GM08714 (cell line): Measurements from ENCODE around the gene SEPTIN5.

Experiments used
- H3K4me3 ChIP-seq: fragments of 200-500 bp; sonication (Bioruptor generic); 2 replicates; pipeline ENCODE4 v1.5.1; 2014; ENCODE audit warnings: mild to moderate bottlenecking, low read length, inconsistent platforms
- ZNF274 ChIP-seq: IDR thresholded peaks from 2 replicates; pipeline ENCODE4 v1.6.1; 2012; ENCODE audit warnings: mild to moderate bottlenecking, low read depth, low read length

SEPTIN5 gene

GRCh38 chr22:19728271-19728670 is 14.0 kb downstream of the SEPTIN5 start:
- TF ChIP-seq ZNF274, result no peak
- no peak overlapping the region for H3K4me3 ChIP-seq

GRCh38 chr22:19728836-19729235 is 14.5 kb downstream of the SEPTIN5 start:
- TF ChIP-seq ZNF274, result no peak
- H3K4me3 ChIP-seq, result no peak overlapping the region

DNA sequence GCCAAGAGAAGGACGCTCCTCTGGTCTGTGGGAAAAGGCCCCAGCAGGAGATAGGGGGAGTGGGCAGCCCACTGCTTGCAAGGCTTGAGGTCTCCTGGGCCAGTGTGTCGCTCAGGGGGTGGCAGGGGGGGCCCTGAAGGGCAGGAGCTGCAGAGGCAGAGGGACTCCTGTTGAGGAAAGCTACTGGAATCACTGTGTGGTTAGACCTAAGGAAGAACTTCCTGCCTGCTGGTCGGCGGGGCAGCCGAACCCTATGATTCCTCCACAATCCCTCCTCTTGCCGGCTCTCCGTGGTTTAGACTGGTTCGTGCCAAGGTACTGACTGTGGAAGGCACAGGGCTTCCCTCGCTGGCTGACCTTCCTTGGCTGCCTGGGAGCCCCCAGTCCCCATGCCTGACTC is 15.2 kb downstream of the SEPTIN5 start:
- no peak overlapping the region for H3K4me3 ChIP-seq
- TF ChIP-seq ZNF274, result no peak

- H3K4me3 ChIP-seq, result no peak overlapping the region
- no peak for TF ChIP-seq ZNF274
These were observed 15.9 kb downstream of the SEPTIN5 start for GRCh38 chr22:19730198-19730597.

DNA sequence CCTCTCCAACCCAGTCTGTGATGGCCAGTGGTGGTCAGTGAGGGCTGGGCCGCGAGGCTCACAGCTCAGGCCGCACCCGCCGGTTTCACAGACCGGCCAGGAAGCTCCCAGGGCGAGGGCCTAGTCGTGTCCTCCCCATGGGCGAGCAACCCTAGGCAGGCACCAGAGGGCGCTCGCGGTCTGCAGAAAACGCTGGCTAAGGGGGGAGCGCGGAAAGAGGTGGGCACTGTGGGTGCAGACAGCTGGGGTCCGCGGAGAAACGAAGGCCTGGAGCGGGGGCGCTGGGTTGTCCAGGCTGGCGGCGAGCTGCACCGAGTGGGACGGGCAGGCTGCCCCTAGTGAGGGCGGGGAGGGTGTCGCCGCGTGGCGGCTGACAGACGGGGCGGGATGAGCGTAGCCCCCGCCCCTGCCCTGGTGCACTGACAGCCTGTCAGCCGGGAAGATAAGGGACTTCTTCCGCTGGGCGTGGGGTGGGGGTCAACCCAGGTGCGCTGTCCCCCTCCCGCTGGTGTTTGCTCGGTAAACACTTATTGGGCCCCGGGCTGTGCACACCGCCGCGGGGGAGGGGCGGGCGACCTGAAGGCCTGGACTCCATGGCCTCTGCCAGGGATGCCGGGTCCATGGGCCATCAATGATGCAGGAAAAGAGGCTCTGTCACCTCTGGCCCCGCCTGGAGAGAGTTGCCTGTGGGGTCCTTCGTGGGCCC is 16.5 kb downstream of the SEPTIN5 start:
- TF ChIP-seq ZNF274, result no peak
- peak overlapping the region; percentile 14; the same call in 1 of the 2 replicates for H3K4me3 ChIP-seq

DNA sequence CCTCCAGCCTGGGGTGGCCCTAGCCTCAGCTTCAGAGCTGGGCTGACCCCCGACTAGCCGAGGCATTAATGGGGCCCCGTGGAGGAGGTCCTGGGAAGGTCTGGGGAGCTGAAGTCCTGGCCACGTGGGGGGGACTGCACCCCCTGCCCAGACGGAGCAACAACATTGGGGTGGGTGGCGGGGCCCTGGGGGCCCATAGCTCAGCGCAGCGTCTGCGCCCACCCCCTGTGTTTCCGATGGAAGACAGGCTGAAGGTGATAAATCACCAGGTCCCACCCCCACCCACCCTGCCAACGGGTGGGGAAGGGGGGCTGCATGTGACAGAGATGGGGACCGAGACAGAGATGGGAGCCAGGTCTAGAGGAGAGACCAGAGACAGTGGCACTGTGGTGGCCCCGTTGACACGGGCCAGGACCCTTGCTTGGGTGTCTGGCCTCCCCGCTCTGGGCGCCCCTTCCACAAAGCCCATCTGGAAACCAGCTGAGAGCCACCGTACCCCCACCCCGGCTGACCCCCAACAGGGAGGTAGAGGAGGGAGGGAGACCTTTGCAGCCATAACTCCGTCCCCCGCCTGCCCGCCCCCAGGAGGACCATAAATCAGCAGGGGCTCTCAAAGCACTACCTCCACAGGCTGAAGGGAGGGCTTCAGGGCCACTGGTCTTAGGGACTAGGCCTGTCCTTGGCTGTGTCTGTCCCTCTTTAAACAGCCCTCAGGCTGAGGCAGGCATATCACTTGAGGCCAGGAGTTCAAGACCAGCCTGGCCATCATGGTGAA is 17.2 kb downstream of the SEPTIN5 start:
- no peak overlapping the region for H3K4me3 ChIP-seq
- TF ChIP-seq ZNF274, result no peak

DNA sequence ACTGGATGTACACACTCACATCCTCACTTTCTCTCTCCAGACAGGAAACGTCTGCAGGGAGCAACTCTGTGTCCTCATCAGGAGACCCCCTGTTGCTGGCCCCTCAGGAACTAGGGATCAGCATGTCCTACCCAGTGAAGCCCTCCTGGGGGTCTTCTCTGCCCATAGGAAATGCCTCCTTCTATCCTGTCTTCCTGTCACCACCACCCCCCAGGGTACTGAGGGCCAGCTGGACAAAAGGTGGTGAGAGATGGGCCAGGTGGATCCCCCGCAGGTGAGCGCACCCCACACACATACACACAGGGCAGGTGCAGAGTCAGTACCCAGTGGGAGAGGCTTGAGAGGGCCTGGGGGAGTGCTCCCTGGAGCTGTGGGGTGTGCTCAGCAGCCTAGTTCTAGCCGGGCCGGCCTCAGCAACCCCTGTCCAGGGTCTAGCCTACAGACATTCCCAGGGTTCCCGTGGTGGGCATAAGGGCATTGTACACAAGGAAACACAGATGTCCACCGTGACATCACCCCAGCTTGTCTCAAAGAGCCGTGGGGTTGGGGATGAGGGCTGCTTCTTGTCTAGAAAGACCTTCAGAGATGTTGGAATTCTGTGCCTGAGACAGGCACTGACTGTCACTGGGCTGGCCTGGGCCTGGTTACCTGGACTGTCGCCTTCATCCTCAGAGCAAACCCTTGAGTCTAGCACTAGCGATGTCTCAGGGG is 18.3 kb downstream of the SEPTIN5 start:
- H3K4me3 ChIP-seq, result no peak overlapping the region
- TF ChIP-seq ZNF274, result no peak

DNA sequence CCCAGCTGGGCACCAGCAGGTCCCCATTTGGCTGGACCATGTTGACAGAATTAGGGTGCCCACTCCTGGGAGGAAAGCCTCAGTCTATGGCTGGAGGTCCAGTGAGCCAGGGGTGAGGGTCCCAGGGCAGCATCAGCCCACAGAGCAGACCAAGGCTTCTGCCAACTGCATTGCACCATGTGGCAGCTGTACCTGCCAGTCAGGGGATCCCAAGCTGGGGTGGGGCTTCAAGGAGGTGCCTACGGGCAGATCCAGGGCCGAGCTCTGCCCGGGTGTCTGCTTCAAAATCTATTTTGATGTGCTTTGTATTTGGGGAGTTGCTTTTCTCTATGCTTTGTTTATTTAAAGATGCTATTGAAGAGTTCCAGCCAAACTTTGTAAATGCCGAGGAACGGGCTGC is 19.5 kb downstream of the SEPTIN5 start:
- no peak overlapping the region for H3K4me3 ChIP-seq
- no peak for TF ChIP-seq ZNF274

GRCh38 chr22:19734163-19734562 is 19.9 kb downstream of the SEPTIN5 start:
- H3K4me3 ChIP-seq, result no peak overlapping the region
- TF ChIP-seq ZNF274, result no peak

DNA sequence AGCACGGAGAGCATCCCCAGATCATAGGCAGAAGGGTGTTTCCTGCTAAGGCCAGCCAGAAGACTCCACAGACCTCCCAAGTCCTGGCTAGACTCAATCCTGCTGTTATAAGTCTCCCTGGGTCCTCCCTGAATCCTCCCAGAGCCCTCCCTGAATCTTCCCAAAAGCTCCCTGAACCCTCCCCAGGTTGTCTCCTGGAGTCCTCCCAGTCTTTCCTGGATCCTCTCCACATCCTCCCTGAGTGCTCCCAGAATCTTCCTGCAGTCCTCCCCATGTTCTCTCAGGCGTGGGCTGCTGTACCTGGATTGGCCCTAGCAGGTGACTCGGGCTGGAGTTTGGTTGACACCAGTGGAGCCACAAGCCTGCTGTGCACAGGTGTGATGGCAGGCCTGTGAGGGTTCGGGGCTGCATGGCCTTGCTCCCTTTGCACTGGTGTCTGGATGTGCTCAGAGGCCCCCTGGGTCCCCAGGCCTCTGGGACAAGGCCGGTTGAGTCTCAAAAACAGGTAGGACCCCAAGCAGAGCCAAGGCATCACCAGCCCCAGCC is 20.6 kb downstream of the SEPTIN5 start:
- H3K4me3 ChIP-seq, result no peak overlapping the region
- TF ChIP-seq ZNF274, result no peak

DNA sequence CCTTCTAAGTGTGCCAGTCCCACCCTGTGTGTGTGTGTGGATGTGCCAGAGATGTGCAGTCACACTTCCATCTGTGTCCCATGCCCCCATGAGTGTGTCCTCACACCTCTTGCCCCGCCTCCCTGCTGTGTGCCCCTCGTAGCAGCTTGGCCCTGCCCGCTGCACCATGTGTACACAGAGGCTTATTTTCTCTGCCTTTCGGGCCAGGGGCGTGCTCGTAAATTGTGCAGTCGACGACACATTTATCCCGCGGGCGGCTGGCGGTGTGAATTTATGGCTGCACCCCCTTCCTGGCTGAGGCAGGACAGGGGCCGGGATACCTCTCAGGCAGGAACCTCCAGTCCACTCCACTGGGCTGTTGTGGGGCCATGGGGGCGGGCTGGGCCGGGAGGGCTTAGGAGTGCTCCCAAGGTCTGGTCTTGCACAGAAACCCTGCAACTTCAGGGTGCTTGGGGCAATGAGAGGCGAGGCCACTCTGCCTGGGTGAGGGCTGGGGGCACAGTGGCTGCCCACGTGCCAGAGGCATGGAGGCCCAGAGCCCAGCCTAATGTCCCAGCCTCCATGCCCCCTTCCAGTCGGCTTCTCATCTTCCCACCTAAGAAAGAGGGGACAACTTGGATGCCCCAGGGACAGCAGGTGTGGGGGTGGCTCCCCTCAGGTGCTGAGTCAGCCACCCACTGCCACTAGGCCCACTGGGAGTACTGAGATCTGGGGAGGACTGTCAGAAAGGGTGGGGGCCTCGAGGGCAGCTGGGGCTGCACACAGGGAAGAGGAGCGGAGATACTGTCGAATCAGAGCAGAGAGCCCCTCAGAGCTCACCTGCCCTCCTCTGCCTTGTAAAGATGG is 21.6 kb downstream of the SEPTIN5 start:
- no peak overlapping the region for H3K4me3 ChIP-seq
- TF ChIP-seq ZNF274, result no peak

DNA sequence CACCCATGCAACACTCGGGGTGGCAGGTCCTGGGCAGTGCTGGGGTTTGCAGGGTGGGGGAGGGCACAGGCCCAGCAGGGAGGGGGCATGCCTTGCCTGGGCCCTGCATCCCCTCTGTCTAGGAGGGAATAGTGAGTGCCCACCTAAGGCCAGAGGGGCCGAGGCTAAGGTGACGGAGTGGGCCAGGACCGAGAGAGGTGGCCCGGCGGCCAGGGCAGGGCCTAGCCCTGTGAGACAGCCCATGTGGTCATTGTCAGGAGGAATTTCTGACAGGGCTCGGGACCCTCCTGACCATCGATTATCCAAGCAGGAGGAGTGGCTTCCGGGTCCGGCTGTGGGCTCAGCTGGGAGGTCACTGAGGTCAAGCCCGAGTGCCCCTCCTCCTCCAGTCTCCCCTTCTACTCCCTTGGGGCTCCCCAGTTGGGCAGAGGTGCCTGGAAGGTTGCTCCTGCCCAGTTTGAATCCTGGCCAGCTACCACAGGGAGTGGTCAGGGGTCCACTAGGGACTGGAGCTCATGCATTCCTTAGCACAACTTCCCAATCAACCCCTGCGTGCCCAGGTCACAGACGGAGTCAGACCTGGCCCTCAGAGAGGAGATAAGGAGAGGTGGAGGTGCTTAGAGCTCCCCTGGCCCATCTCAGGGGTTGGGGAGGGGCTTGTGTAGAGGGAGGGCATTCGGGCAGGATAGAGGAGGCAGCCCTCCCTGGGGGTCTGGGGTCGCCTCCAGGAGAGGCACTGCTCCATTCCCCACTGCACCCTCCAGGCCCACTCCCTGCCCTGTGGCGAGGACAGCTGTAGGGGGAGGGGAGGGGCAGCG is 23.8 kb downstream of the SEPTIN5 start:
- no peak overlapping the region for H3K4me3 ChIP-seq
- no peak for TF ChIP-seq ZNF274
